Subcutaneous abdominal adipose tissue (tissue), 5 donors: Measurements from ENCODE around the gene S100A5.

ENCODE experiments used
- H3K27ac ChIP-seq: one replicate; pipeline ENCODE4 v1.7.0; 2013; ENCODE audit warnings: low read depth, mild to moderate bottlenecking, inconsistent platforms, low read length, moderate library complexity
- H3K27me3 ChIP-seq, 5 donors: one replicate each; pipeline ENCODE4 v1.7.0; 2013; ENCODE audit warnings: low read length in 5 of 5, inconsistent platforms in 1 of 5; ENCODE audit not compliant: control insufficient read depth in 5 of 5, insufficient read depth in 4 of 5
- H3K36me3 ChIP-seq, 5 donors: one replicate each; pipeline ENCODE4 v1.7.0; 2013; ENCODE audit warnings: low read length in 5 of 5; ENCODE audit not compliant: control insufficient read depth in 5 of 5, insufficient read depth in 5 of 5
- H3K4me1 ChIP-seq, 5 donors: one replicate each; pipeline ENCODE4 v1.7.0; 2013; ENCODE audit warnings: low read length in 5 of 5, mild to moderate bottlenecking in 3 of 5, moderate library complexity in 1 of 5; ENCODE audit not compliant: control insufficient read depth in 5 of 5, insufficient read depth in 5 of 5
- H3K4me3 ChIP-seq, 5 donors: one replicate each; pipeline ENCODE4 v1.7.0; 2013; ENCODE audit warnings: low read length in 5 of 5, low read depth in 1 of 5
- H3K9ac ChIP-seq, 5 donors: one replicate each; pipeline ENCODE4 v1.7.0; 2013; ENCODE audit warnings: low read length in 5 of 5, mild to moderate bottlenecking in 4 of 5, moderate library complexity in 3 of 5
- H3K9me3 ChIP-seq, 5 donors: one replicate each; pipeline ENCODE4 v1.7.0; 2013; ENCODE audit warnings: low read length in 5 of 5; ENCODE audit not compliant: control insufficient read depth in 5 of 5
- donor health status: healthy.
- donor health status: healthy.
- donor health status: healthy.
- donor health status: healthy.
- donor health status: healthy.

The S100A5 gene

GRCh38 chr1:153495536-153495935 lies 45.2 kb downstream of the S100A5 start:
- Histone ChIP-seq H3K27ac (no peak overlapping the region), H3K9me3 (no peaks in the 10 kb centered on the region), H3K4me1 (peaks cover 2 to 9% (median 7%) of the 10 kb centered on the region in 5 donors), H3K27me3 (no peaks in the 10 kb centered on the region), H3K9ac (no peak overlapping the region), H3K4me3 (no peak overlapping the region), H3K36me3 (no peaks in the 10 kb centered on the region)

GRCh38 chr1:153494976-153495535 lies 45.7 kb downstream of the S100A5 start:
- peaks cover 5 to 14% (median 8%) of the 10 kb centered on the region in 5 donors for H3K4me1 ChIP-seq
- no peaks in the 10 kb centered on the region for H3K9me3 ChIP-seq
- H3K9ac ChIP-seq: no peak overlapping the region
- H3K27ac ChIP-seq: no peak overlapping the region
- H3K27me3 ChIP-seq: no peaks in the 10 kb centered on the region
- H3K36me3 ChIP-seq: no peaks in the 10 kb centered on the region
- no peak overlapping the region for H3K4me3 ChIP-seq

GRCh38 chr1:153493343-153493960 lies 47.3 kb downstream of the S100A5 start:
- H3K36me3 ChIP-seq: no peaks in the 10 kb centered on the region
- no peak overlapping the region for H3K4me3 ChIP-seq
- H3K27me3 ChIP-seq: no peaks in the 10 kb centered on the region
- H3K27ac ChIP-seq: no peak overlapping the region
- H3K9ac ChIP-seq: no peak overlapping the region
- H3K4me1 ChIP-seq: peaks cover 5 to 19% (median 10%) of the 10 kb centered on the region in 5 donors
- H3K9me3 ChIP-seq: no peaks in the 10 kb centered on the region

- Histone ChIP-seq H3K9ac (peak overlapping the region in 2 of 5 donors; percentile 42 to 59), H3K27ac (peak overlapping the region; percentile 55), H3K36me3 (no peaks in the 10 kb centered on the region), H3K4me3 (no peak overlapping the region), H3K27me3 (no peaks in the 10 kb centered on the region), H3K4me1 (peaks cover 5 to 19% (median 10%) of the 10 kb centered on the region in 5 donors), H3K9me3 (no peaks in the 10 kb centered on the region)
Measured at GRCh38 chr1:153490272-153491051, 50.3 kb downstream of the S100A5 start.

- no peak overlapping the region for H3K27ac ChIP-seq
- no peak overlapping the region for H3K4me3 ChIP-seq
- H3K9ac ChIP-seq: no peak overlapping the region
- H3K4me1 ChIP-seq: peaks cover 5 to 19% (median 10%) of the 10 kb centered on the region in 5 donors
- H3K36me3 ChIP-seq: no peaks in the 10 kb centered on the region
- no peaks in the 10 kb centered on the region for H3K9me3 ChIP-seq
- H3K27me3 ChIP-seq: peaks cover 0 to 10% (median 4%) of the 10 kb centered on the region in 5 donors
Measured at GRCh38 chr1:153488731-153489130, 52.0 kb downstream of the S100A5 start.

GRCh38 chr1:153487707-153488106 lies 53.0 kb downstream of the S100A5 start:
- Histone ChIP-seq H3K4me3 (no peak overlapping the region), H3K27ac (no peak overlapping the region), H3K9ac (no peak overlapping the region), H3K9me3 (no peaks in the 10 kb centered on the region), H3K27me3 (peaks cover 0 to 11% (median 5%) of the 10 kb centered on the region in 5 donors), H3K4me1 (peaks cover 5 to 19% (median 10%) of the 10 kb centered on the region in 5 donors), H3K36me3 (no peaks in the 10 kb centered on the region)
